CD8-positive, alpha-beta memory T cell (primary cell): ENCODE measurements around the gene IGF2BP3. TPM values are rescaled to one million over a fixed set of nuclear protein-coding genes. Genes with fewer than 3 reads are reported as not detected.

Experiments
- CTCF ChIA-PET: fragments of 350-600 bp; sonication (Branson Sonifier 250); formaldehyde crosslinking; loops from one replicate; lab custom pipeline; 2021; ENCODE audit warnings: antibody characterized with exemption; lab: Charles Lee
- POLR2A ChIA-PET: fragments of 350-600 bp; sonication (Branson Sonifier 250); formaldehyde crosslinking; loops from one replicate; lab custom pipeline; 2021; ENCODE audit warnings: antibody characterized with exemption; lab: Charles Lee
- DNase-seq, 5 donors: peaks; one replicate each; pipeline versions ENCODE4 v3.0.0 to v3.0.0-alpha.2; 2020 to 2022; ENCODE audit warnings: mixed read lengths in 1 of 5
- H3K27ac ChIP-seq: one replicate; pipeline ENCODE4 v1.7.0; 2013; ENCODE audit warnings: low read depth, mild to moderate bottlenecking, low read length, moderate library complexity
- H3K27me3 ChIP-seq: 2 replicates; pipeline ENCODE4 v1.7.0; 2013; ENCODE audit warnings: low read length, mild to moderate bottlenecking; ENCODE audit not compliant: insufficient read depth, poor library complexity, severe bottlenecking
- H3K36me3 ChIP-seq: 2 replicates; pipeline ENCODE4 v1.7.0; 2013; ENCODE audit warnings: mild to moderate bottlenecking, low read length, moderate library complexity; ENCODE audit not compliant: insufficient read depth
- H3K4me1 ChIP-seq: 2 replicates; pipeline ENCODE4 v1.7.0; 2013; ENCODE audit warnings: mild to moderate bottlenecking, low read length, moderate library complexity; ENCODE audit not compliant: insufficient read depth
- H3K4me3 ChIP-seq: 2 replicates; pipeline ENCODE4 v1.7.0; 2013; ENCODE audit warnings: mild to moderate bottlenecking, low read length
- H3K9me3 ChIP-seq: 2 replicates; pipeline ENCODE4 v1.7.0; 2013; ENCODE audit warnings: mild to moderate bottlenecking, low read length
- H3K27ac Mint-ChIP-seq, 8 donors: one replicate each; pipeline ENCODE4 v1.8.0; 2020 to 2021; ENCODE audit warnings: mixed read lengths in 8 of 8, mild to moderate bottlenecking in 6 of 8, inconsistent platforms in 3 of 8, moderate library complexity in 3 of 8
- H3K27me3 Mint-ChIP-seq, 2 donors: one replicate each; pipeline ENCODE4 v1.8.0; 2020 to 2021; ENCODE audit warnings: mixed read lengths in 2 of 2, mild to moderate bottlenecking in 1 of 2, moderate library complexity in 1 of 2
- H3K36me3 Mint-ChIP-seq, 3 donors: one replicate each; pipeline ENCODE4 v1.8.0; 2020 to 2021; ENCODE audit warnings: mixed read lengths in 3 of 3, inconsistent platforms in 1 of 3, mild to moderate bottlenecking in 1 of 3
- H3K4me1 Mint-ChIP-seq, 3 donors: one replicate each; pipeline ENCODE4 v1.8.0; 2020 to 2021; ENCODE audit warnings: mixed read lengths in 3 of 3, inconsistent platforms in 1 of 3, mild to moderate bottlenecking in 1 of 3
- H3K4me3 Mint-ChIP-seq, 7 donors: one replicate each; pipeline ENCODE4 v1.8.0; 2020 to 2021; ENCODE audit warnings: mixed read lengths in 7 of 7, mild to moderate bottlenecking in 6 of 7, moderate library complexity in 4 of 7, inconsistent platforms in 2 of 7
- H3K9me3 Mint-ChIP-seq, 5 donors: one replicate each; pipeline ENCODE4 v1.8.0; 2020 to 2022; ENCODE audit warnings: mixed read lengths in 5 of 5, mild to moderate bottlenecking in 3 of 5, moderate library complexity in 2 of 5, inconsistent platforms in 1 of 5
- polyA plus RNA-seq: library from polyadenylated mRNA; unstranded; fragments of 300-500 nt; fragmentation: Illumina TruSeq; gene quantifications from one replicate; pipeline ENCODE4 v1.2.3, GENCODE V29; 2021
- total RNA-seq, 2 experiments: library from RNA; stranded (reverse); gene quantifications; one replicate each; pipeline ENCODE4 v1.2.3, GENCODE V29; 2021

IGF2BP3 gene
- total and polyA plus RNA-seq, 3 experiments from 2014 or later, result 0.04 to 0.15 (median 0.13) TPM

GRCh38 chr7:23471106-23471859 is 992 bp upstream of the IGF2BP3 start:
- H3K4me1 ChIP-seq, result peaks cover 60% of the 10 kb centered on the region
- peak overlapping the region in 3 of 8 donors; percentile 4 to 62 (median 56) for H3K27ac Mint-ChIP-seq

GRCh38 chr7:23469961-23470250 is 385 bp downstream of the IGF2BP3 start:
- Mint-ChIP-seq H3K27ac (peak overlapping the region in 5 of 8 donors; percentile 19 to 80 (median 40)), H3K9me3 (peaks cover 5 to 21% (median 12%) of the 10 kb centered on the region in 5 donors), H3K27me3 (peaks cover 73 to 79% of the 10 kb centered on the region in 2 donors), H3K36me3 (no peaks in the 10 kb centered on the region), H3K4me1 (peaks cover 34 to 47% (median 35%) of the 10 kb centered on the region in 3 donors), H3K4me3 (peak overlapping the region; percentile 67 to 86 (median 78))
- ChIA-PET POLR2A (no interaction called here), CTCF (interaction anchor here (0.6 kb wide), 1 partner anchor 104 kb away, joined by 3 read pairs; no protein-coding TSS in a partner anchor)
- peaks cover 90% of the 10 kb centered on the region for H3K27me3 ChIP-seq
- DNase-seq, result peak in 1 of 5 donors; percentile 14
- peaks cover 59% of the 10 kb centered on the region for H3K4me1 ChIP-seq
- no peaks in the 10 kb centered on the region for H3K9me3 ChIP-seq
- no peaks in the 10 kb centered on the region for H3K36me3 ChIP-seq
- H3K27ac ChIP-seq, result peak overlapping the region; percentile 69
- peak overlapping the region; percentile 29 for H3K4me3 ChIP-seq

More at GRCh38 chr7:23471106-23471859, 992 bp upstream of the IGF2BP3 start:
- Mint-ChIP-seq H3K4me3 (peak overlapping the region; percentile 46 to 86 (median 78)), H3K9me3 (peaks cover 10 to 25% (median 17%) of the 10 kb centered on the region in 5 donors), H3K4me1 (peaks cover 35 to 48% (median 36%) of the 10 kb centered on the region in 3 donors), H3K27me3 (peaks cover 73% of the 10 kb centered on the region in 2 donors), H3K36me3 (no peaks in the 10 kb centered on the region)
- Histone ChIP-seq H3K27ac (peak overlapping the region; percentile 70), H3K27me3 (peaks cover 94% of the 10 kb centered on the region), H3K36me3 (no peaks in the 10 kb centered on the region), H3K9me3 (no peaks in the 10 kb centered on the region), H3K4me3 (no peak overlapping the region)
- peak in 2 of 5 donors; percentile 7 to 37 for DNase-seq
- POLR2A ChIA-PET, result no interaction called here
- CTCF ChIA-PET, result no interaction called here

GRCh38 chr7:23469150-23469960 is 936 bp downstream of the IGF2BP3 start:
- H3K27me3 Mint-ChIP-seq, result peaks cover 70 to 77% of the 10 kb centered on the region in 2 donors
- H3K9me3 Mint-ChIP-seq, result peaks cover 4 to 17% (median 12%) of the 10 kb centered on the region in 5 donors
- H3K4me1 Mint-ChIP-seq, result peaks cover 29 to 41% (median 30%) of the 10 kb centered on the region in 3 donors
- DNase-seq, result peak in 3 of 5 donors; percentile 36 to 55 (median 41)
- H3K4me3 Mint-ChIP-seq, result peak overlapping the region in 6 of 7 donors; percentile 43 to 83 (median 78)
- Histone ChIP-seq H3K9me3 (no peaks in the 10 kb centered on the region), H3K4me3 (peak overlapping the region; percentile 29), H3K27ac (peak overlapping the region; percentile 69), H3K4me1 (peaks cover 54% of the 10 kb centered on the region), H3K27me3 (peaks cover 84% of the 10 kb centered on the region), H3K36me3 (no peaks in the 10 kb centered on the region)
- peak overlapping the region in 1 of 8 donors; percentile 61 for H3K27ac Mint-ChIP-seq
- ChIA-PET CTCF (interaction anchor here (0.6 kb wide), 1 partner anchor 104 kb away, joined by 3 read pairs; no protein-coding TSS in a partner anchor), POLR2A (interaction anchor here (0.6 kb wide), 1 partner anchor 60 kb away, joined by 4 read pairs; no protein-coding TSS in a partner anchor)
- no peaks in the 10 kb centered on the region for H3K36me3 Mint-ChIP-seq

- H3K4me1 ChIP-seq, result peaks cover 47% of the 10 kb centered on the region
- peak overlapping the region; percentile 69 for H3K27ac ChIP-seq
- Mint-ChIP-seq H3K9me3 (peaks cover 4 to 17% (median 12%) of the 10 kb centered on the region in 5 donors), H3K4me1 (peaks cover 29 to 41% (median 30%) of the 10 kb centered on the region in 3 donors), H3K4me3 (peak overlapping the region; percentile 57 to 85 (median 67)), H3K27ac (peak overlapping the region in 2 of 8 donors; percentile 57 to 65), H3K36me3 (no peaks in the 10 kb centered on the region), H3K27me3 (peaks cover 71 to 84% of the 10 kb centered on the region in 2 donors)
- H3K4me3 ChIP-seq, result peak overlapping the region; percentile 29
- ChIA-PET CTCF (interaction anchor here (2.1 kb wide), 1 partner anchor 196 kb away, joined by 8 read pairs; no protein-coding TSS in a partner anchor), POLR2A (interaction anchor here (0.6 kb wide), 1 partner anchor 61 kb away, joined by 4 read pairs; no protein-coding TSS in a partner anchor)
- no peaks in the 10 kb centered on the region for H3K36me3 ChIP-seq
- H3K9me3 ChIP-seq, result no peaks in the 10 kb centered on the region
- H3K27me3 ChIP-seq, result peaks cover 83% of the 10 kb centered on the region
- peak in 1 of 5 donors; percentile 45 for DNase-seq
These were observed 1.7 kb downstream of the IGF2BP3 start for GRCh38 chr7:23468526-23469149.

- Mint-ChIP-seq H3K36me3 (no peaks in the 10 kb centered on the region), H3K4me3 (peak overlapping the region; percentile 42 to 72 (median 63)), H3K9me3 (peaks cover 4 to 14% (median 9%) of the 10 kb centered on the region in 5 donors), H3K4me1 (peaks cover 27 to 37% (median 30%) of the 10 kb centered on the region in 3 donors), H3K27ac (peak overlapping the region in 3 of 8 donors; percentile 57 to 79 (median 65)), H3K27me3 (peaks cover 65 to 84% of the 10 kb centered on the region in 2 donors)
- H3K27ac ChIP-seq, result peak overlapping the region; percentile 69
- no peaks in the 10 kb centered on the region for H3K9me3 ChIP-seq
- H3K27me3 ChIP-seq, result peaks cover 76% of the 10 kb centered on the region
- no peaks in the 10 kb centered on the region for H3K36me3 ChIP-seq
- POLR2A ChIA-PET, result interaction anchor here (0.7 kb wide), 1 partner anchor 103 kb away, joined by 3 read pairs; no protein-coding TSS in a partner anchor
- CTCF ChIA-PET, result interaction anchor here (2.1 kb wide), 1 partner anchor 195 kb away, joined by 8 read pairs; no protein-coding TSS in a partner anchor
- H3K4me3 ChIP-seq, result peak overlapping the region; percentile 14
- H3K4me1 ChIP-seq, result peaks cover 43% of the 10 kb centered on the region
- peak in 3 of 5 donors; percentile 11 to 43 (median 27) for DNase-seq
These were observed 2.3 kb downstream of the IGF2BP3 start for GRCh38 chr7:23467806-23468525.

GRCh38 chr7:23467291-23467805 is 2.9 kb downstream of the IGF2BP3 start:
- H3K4me3 ChIP-seq, result no peak overlapping the region
- peak overlapping the region; percentile 9 to 72 (median 51) for H3K4me3 Mint-ChIP-seq
- peak overlapping the region; percentile 69 for H3K27ac ChIP-seq

More at GRCh38 chr7:23467291-23467805, 2.9 kb downstream of the IGF2BP3 start:
- CTCF ChIA-PET, result interaction anchor here (2.1 kb wide), 1 partner anchor 194 kb away, joined by 8 read pairs; no protein-coding TSS in a partner anchor
- no peak for DNase-seq
- peaks cover 27 to 37% (median 30%) of the 10 kb centered on the region in 3 donors for H3K4me1 Mint-ChIP-seq
- H3K36me3 ChIP-seq, result no peaks in the 10 kb centered on the region
- H3K9me3 Mint-ChIP-seq, result peaks cover 3 to 11% (median 9%) of the 10 kb centered on the region in 5 donors
- H3K4me1 ChIP-seq, result peaks cover 43% of the 10 kb centered on the region
- H3K27me3 Mint-ChIP-seq, result peaks cover 60 to 83% of the 10 kb centered on the region in 2 donors
- POLR2A ChIA-PET, result interaction anchor here (0.7 kb wide), 1 partner anchor 103 kb away, joined by 3 read pairs; no protein-coding TSS in a partner anchor
- H3K27me3 ChIP-seq, result peaks cover 70% of the 10 kb centered on the region
- H3K36me3 Mint-ChIP-seq, result no peaks in the 10 kb centered on the region
- peak overlapping the region in 3 of 8 donors; percentile 21 to 65 (median 52) for H3K27ac Mint-ChIP-seq
- no peaks in the 10 kb centered on the region for H3K9me3 ChIP-seq
